Neural cell (in vitro differentiated cells): Measurements from ENCODE around the gene TCF12. TPM values are rescaled to one million over a fixed set of nuclear protein-coding genes. Genes with fewer than 3 reads are reported as not detected.

Source experiments
- H2AFZ ChIP-seq: fragments of 200-600, 300-800 bp; sonication (generic), shearing (Covaris generic); 2 replicates; pipeline ENCODE4 v1.6.0; 2014; ENCODE audit warnings: low read depth, mild to moderate bottlenecking, antibody characterized with exemption, low read length, moderate library complexity
- H3F3A ChIP-seq: fragments of 200-600 bp; shearing (Covaris generic); 2 replicates; pipeline ENCODE4 v1.6.1; 2016; ENCODE audit warnings: mild to moderate bottlenecking, moderate library complexity, mixed read lengths, antibody characterized with exemption, low read length; ENCODE audit not compliant: insufficient read depth, poor library complexity, severe bottlenecking
- H3K27ac ChIP-seq: fragments of 200-600, 300-800 bp; sonication (generic), shearing (Covaris generic); 2 replicates; pipeline ENCODE4 v1.5.1; 2014; ENCODE audit warnings: mild to moderate bottlenecking, low read length, moderate library complexity
- H3K27me3 ChIP-seq: fragments of 300-800, 200-600 bp; sonication (generic), shearing (Covaris generic); 2 replicates; pipeline ENCODE4 v1.6.0; 2014; ENCODE audit warnings: mild to moderate bottlenecking, low read depth, low read length, moderate library complexity; ENCODE audit not compliant: insufficient read depth
- H3K36me3 ChIP-seq: fragments of 300-800, 200-600 bp; sonication (generic), shearing (Covaris generic); 2 replicates; pipeline ENCODE4 v1.5.1; 2014; ENCODE audit warnings: mild to moderate bottlenecking, antibody characterized with exemption, low read length, moderate library complexity; ENCODE audit not compliant: insufficient read depth
- H3K4me2 ChIP-seq: fragments of 300-800, 200-600 bp; sonication (generic), shearing (Covaris generic); 2 replicates; pipeline ENCODE4 v1.6.0; 2014; ENCODE audit warnings: mild to moderate bottlenecking, low read length
- H3K4me3 ChIP-seq: fragments of 300-800, 200-600 bp; sonication (generic), shearing (Covaris generic); 2 replicates; pipeline ENCODE4 v1.5.1; 2014; ENCODE audit warnings: mild to moderate bottlenecking, low read length, moderate library complexity
- H3K79me2 ChIP-seq: fragments of 200-600 bp; shearing (Covaris generic); replicated peaks from 2 replicates; pipeline ENCODE4 v1.6.0; 2014; ENCODE audit warnings: mild to moderate bottlenecking, low read length, moderate library complexity; ENCODE audit not compliant: insufficient read depth
- H3K9ac ChIP-seq: fragments of 300-800, 200-600 bp; sonication (generic), shearing (Covaris generic); 2 replicates; pipeline ENCODE4 v1.6.1; 2016; ENCODE audit warnings: mild to moderate bottlenecking, low read length, mixed read lengths
- H3K9me2 ChIP-seq: fragments of 200-600 bp; shearing (Covaris generic); 2 replicates; pipeline ENCODE4 v1.6.1; 2016; ENCODE audit warnings: mild to moderate bottlenecking, low read length, mixed read lengths; ENCODE audit not compliant: insufficient read depth
- H3K9me3 ChIP-seq: fragments of 200-600, 300-800 bp; sonication (generic), shearing (Covaris generic); 2 replicates; pipeline ENCODE4 v1.6.1; 2016; ENCODE audit warnings: mild to moderate bottlenecking, mixed run types, low read length, moderate library complexity, mixed read lengths
- H4K20me1 ChIP-seq: fragments of 200-600 bp; shearing (Covaris generic); 2 replicates; pipeline ENCODE4 v1.6.1; 2016; ENCODE audit warnings: mild to moderate bottlenecking, mixed run types; ENCODE audit not compliant: insufficient read depth
- EP300 ChIP-seq: fragments of 450-650 bp; conservative IDR thresholded peaks from 2 replicates; pipeline ENCODE4 v1.6.1; 2014; ENCODE audit warnings: antibody characterized with exemption, mild to moderate bottlenecking, moderate library complexity; ENCODE audit not compliant: poor library complexity, severe bottlenecking
- EZH2 ChIP-seq: fragments of 200-600, 300-800 bp; shearing (Covaris generic), sonication (generic); IDR thresholded peaks from 2 replicates; pipeline ENCODE4 v1.6.1; 2014; ENCODE audit warnings: antibody characterized with exemption, low read length, borderline replicate concordance, mild to moderate bottlenecking; ENCODE audit not compliant: insufficient read depth, poor library complexity, severe bottlenecking
- MXI1 ChIP-seq: fragments of 450-650 bp; conservative IDR thresholded peaks from 2 replicates; pipeline ENCODE4 v1.6.1; 2014; ENCODE audit warnings: antibody characterized with exemption, mild to moderate bottlenecking; ENCODE audit not compliant: poor library complexity, severe bottlenecking
- POLR2AphosphoS5 ChIP-seq: IDR thresholded peaks from 2 replicates; pipeline ENCODE4 v1.6.1; 2012
- RAD21 ChIP-seq: fragments of 450-650 bp; conservative IDR thresholded peaks from 2 replicates; pipeline ENCODE4 v1.6.1; 2014; ENCODE audit warnings: antibody characterized with exemption, mild to moderate bottlenecking, moderate library complexity
- REST ChIP-seq: IDR thresholded peaks from 2 replicates; pipeline ENCODE4 v1.6.1; 2012; ENCODE audit warnings: borderline replicate concordance
- SMC3 ChIP-seq: fragments of 450-650 bp; conservative IDR thresholded peaks from 2 replicates; pipeline ENCODE4 v1.6.1; 2014; ENCODE audit warnings: antibody characterized with exemption, mild to moderate bottlenecking, moderate library complexity; ENCODE audit not compliant: poor library complexity
- TAF1 ChIP-seq: IDR thresholded peaks from 2 replicates; pipeline ENCODE4 v1.6.1; 2012; ENCODE audit warnings: low read depth
- polyA plus RNA-seq: library from polyadenylated mRNA; depleted of rRNA; stranded (reverse); fragments of >200 nt; gene quantifications from 2 replicates; pipeline ENCODE4 v1.2.3, GENCODE V29; 2014
- TF ChIP-seq, protein P1 (sequence below): fragments of 450-650 bp; IDR thresholded peaks from 2 replicates; pipeline ENCODE4 v1.5.1; 2014; ENCODE audit warnings: antibody characterized with exemption, mild to moderate bottlenecking, moderate library complexity; ENCODE audit not compliant: poor library complexity, severe bottlenecking

The TCF12 gene
- polyA plus RNA-seq, 1 donor from 2014 or later = 52.7 TPM

GRCh38 chr15:56996746-56997470 is 78.5 kb downstream of the TCF12 start:
- no peak overlapping the region for H2AFZ ChIP-seq
- H3K27me3 ChIP-seq = no peaks in the 10 kb centered on the region
- H3K9ac ChIP-seq = no peak overlapping the region
- H3K27ac ChIP-seq = no peak overlapping the region
- no peak overlapping the region for H3K4me2 ChIP-seq
- H3K4me3 ChIP-seq = no peak overlapping the region
- peaks cover 5% of the 10 kb centered on the region for H3K36me3 ChIP-seq
- peaks cover 47% of the 10 kb centered on the region for H3K79me2 ChIP-seq
- H3K9me3 ChIP-seq = no peaks in the 10 kb centered on the region
- H3F3A ChIP-seq = no peaks in the 10 kb centered on the region
- TF ChIP-seq POLR2AphosphoS5 = no peak
- TF ChIP-seq, protein P1, sequence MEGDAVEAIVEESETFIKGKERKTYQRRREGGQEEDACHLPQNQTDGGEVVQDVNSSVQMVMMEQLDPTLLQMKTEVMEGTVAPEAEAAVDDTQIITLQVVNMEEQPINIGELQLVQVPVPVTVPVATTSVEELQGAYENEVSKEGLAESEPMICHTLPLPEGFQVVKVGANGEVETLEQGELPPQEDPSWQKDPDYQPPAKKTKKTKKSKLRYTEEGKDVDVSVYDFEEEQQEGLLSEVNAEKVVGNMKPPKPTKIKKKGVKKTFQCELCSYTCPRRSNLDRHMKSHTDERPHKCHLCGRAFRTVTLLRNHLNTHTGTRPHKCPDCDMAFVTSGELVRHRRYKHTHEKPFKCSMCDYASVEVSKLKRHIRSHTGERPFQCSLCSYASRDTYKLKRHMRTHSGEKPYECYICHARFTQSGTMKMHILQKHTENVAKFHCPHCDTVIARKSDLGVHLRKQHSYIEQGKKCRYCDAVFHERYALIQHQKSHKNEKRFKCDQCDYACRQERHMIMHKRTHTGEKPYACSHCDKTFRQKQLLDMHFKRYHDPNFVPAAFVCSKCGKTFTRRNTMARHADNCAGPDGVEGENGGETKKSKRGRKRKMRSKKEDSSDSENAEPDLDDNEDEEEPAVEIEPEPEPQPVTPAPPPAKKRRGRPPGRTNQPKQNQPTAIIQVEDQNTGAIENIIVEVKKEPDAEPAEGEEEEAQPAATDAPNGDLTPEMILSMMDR = no peak
- TF ChIP-seq TAF1 = no peak
- no peak for TF ChIP-seq MXI1
- no peak for TF ChIP-seq EZH2
- TF ChIP-seq EP300 = no peak
- TF ChIP-seq SMC3 = no peak
- TF ChIP-seq REST = no peak
- no peak for TF ChIP-seq RAD21
- H4K20me1 ChIP-seq = no peaks in the 10 kb centered on the region
- no peaks in the 10 kb centered on the region for H3K9me2 ChIP-seq

DNA sequence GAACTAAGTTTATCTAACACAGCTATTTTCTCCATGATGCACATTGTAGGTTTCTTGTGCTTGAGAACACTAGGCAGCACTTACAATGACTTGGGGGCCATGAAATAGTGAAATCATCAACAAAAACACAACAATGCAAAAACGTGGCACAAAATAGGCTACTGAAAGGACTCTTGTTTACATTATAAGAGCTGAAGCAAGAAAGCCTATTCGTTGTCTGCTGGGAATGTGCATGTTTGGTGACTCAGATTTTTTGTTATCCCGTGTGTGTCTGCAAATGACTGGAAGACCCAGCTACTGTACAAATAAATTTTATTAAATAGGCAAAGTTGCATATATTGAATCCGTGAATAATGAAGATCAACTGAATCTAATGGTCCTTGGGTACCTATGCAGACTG is 85.0 kb downstream of the TCF12 start:
- Histone ChIP-seq H3K27ac (no peak overlapping the region), H3K9me3 (no peaks in the 10 kb centered on the region), H2AFZ (no peak overlapping the region), H3K9ac (no peak overlapping the region), H3K9me2 (no peaks in the 10 kb centered on the region), H4K20me1 (no peaks in the 10 kb centered on the region), H3K79me2 (peaks cover 32% of the 10 kb centered on the region), H3K36me3 (no peaks in the 10 kb centered on the region), H3K4me2 (no peak overlapping the region), H3K4me3 (no peak overlapping the region), H3F3A (no peaks in the 10 kb centered on the region), H3K27me3 (no peaks in the 10 kb centered on the region)
- TF ChIP-seq MXI1 = no peak
- TF ChIP-seq, protein P1 = no peak
